GM12874 (cell line): ENCODE data around the gene TRABD2B.

Experiments
- TF ChIP-seq, protein P1 (sequence below): IDR thresholded peaks from 2 replicates; pipeline ENCODE4 v1.5.1; 2011; ENCODE audit warnings: low read depth, mild to moderate bottlenecking, control low read depth, low read length, moderate library complexity; ENCODE audit not compliant: insufficient read depth

TRABD2B gene

GRCh38 chr1:47937586-47938254, 59.5 kb downstream of the TRABD2B start:
- TF ChIP-seq, protein P1, sequence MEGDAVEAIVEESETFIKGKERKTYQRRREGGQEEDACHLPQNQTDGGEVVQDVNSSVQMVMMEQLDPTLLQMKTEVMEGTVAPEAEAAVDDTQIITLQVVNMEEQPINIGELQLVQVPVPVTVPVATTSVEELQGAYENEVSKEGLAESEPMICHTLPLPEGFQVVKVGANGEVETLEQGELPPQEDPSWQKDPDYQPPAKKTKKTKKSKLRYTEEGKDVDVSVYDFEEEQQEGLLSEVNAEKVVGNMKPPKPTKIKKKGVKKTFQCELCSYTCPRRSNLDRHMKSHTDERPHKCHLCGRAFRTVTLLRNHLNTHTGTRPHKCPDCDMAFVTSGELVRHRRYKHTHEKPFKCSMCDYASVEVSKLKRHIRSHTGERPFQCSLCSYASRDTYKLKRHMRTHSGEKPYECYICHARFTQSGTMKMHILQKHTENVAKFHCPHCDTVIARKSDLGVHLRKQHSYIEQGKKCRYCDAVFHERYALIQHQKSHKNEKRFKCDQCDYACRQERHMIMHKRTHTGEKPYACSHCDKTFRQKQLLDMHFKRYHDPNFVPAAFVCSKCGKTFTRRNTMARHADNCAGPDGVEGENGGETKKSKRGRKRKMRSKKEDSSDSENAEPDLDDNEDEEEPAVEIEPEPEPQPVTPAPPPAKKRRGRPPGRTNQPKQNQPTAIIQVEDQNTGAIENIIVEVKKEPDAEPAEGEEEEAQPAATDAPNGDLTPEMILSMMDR: no peak

DNA sequence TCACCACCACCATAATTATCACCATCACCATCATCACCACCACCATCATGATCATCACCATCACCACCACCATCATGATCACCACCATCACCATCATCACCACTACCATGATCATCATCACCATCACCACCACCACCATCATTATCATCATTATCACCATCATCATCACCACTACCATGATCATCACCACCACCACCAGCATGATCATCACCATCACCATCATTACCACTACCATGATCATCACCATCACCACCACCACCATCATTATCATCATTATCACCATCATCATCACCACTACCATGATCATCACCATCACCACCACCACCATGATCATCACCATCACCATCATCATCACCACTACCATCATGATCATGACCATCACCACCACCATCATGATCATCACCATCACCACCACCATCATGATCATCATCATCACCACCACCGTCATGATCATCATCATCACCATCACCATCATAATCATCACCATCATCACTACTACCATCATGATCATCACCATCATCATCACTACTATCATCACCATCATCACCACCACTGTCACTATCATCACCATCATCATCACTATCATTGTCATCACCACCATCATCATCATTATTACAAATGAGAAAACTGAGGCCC, 60.2 kb downstream of the TRABD2B start:
- TF ChIP-seq, protein P1: no peak

- TF ChIP-seq, protein P1: no peak
Observed at GRCh38 chr1:47935856-47936255, 61.3 kb downstream of the TRABD2B start.

DNA sequence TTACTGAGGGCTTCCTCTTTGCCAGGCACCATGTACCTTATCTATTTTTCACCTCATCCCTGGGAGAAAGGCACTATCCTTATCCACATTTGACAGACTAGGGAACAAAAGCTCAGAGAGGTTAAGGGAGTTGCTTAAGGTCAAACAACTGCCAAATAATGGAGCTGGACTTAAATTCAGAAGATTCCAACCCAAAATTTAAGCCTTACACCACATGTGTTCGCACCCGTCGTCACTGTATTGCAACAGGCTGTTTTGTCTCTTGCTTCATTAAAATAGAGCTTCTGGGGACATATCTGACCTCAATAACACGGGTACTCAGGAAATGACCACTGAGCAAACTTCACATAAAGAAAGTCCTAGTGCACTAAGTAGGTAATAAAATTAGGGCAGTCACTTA, 62.0 kb downstream of the TRABD2B start:
- TF ChIP-seq, protein P1: no peak

GRCh38 chr1:47934243-47934805, 62.9 kb downstream of the TRABD2B start:
- TF ChIP-seq, protein P1: no peak

GRCh38 chr1:47932743-47933142, 64.4 kb downstream of the TRABD2B start:
- TF ChIP-seq, protein P1: no peak

DNA sequence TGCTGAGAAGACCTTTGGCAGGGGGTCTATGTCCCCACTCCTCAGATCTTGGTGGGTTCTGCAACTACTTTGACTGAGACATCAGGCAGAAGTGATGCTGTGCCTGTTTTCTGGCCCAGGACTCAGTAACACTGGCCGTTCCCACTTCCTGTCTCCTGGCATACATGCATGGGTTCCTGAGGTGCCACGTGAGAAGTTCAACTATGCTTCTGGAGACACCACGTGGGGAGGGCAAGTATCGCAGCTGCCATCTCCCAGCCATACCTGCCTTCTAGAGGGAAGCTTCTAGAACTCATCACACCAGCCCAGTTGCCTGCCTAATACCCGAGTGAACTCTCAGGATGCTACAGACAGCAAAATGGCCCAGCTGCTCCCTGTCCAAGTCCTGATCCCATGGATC, 65.8 kb downstream of the TRABD2B start:
- TF ChIP-seq, protein P1: peak; percentile 33; the same call in 1 of the 2 replicates
